Stimulated activated naive CD8-positive, alpha-beta T cell treated with anti-CD3 and anti-CD28 coated beads, Interleukin-15, amount 100 ng/mL, for 72 hours (primary cell): ENCODE results near the gene PLSCR4.

Source experiments
- ATAC-seq: fragments of 150-1000 bp; cut with Tn5 transposase; 2 replicates; pipeline ENCODE4 v1.10.0; 2021; ENCODE audit warnings: mild to moderate bottlenecking, moderate library complexity
- DNase-seq, 2 donors: peaks; one replicate each; pipeline ENCODE4 v3.0.0; 2021 to 2022
- H3K27ac Mint-ChIP-seq, 2 donors: one replicate each; pipeline ENCODE4 v1.8.0; 2022; ENCODE audit warnings: mild to moderate bottlenecking in 2 of 2, mixed read lengths in 2 of 2, moderate library complexity in 2 of 2
- H3K27me3 Mint-ChIP-seq: one replicate; pipeline ENCODE4 v1.8.0; 2022; ENCODE audit warnings: mixed read lengths
- H3K4me1 Mint-ChIP-seq: one replicate; pipeline ENCODE4 v1.8.0; 2022; ENCODE audit warnings: mild to moderate bottlenecking, mixed read lengths
- H3K4me3 Mint-ChIP-seq, 2 donors: one replicate each; pipeline ENCODE4 v1.8.0; 2022; ENCODE audit warnings: mild to moderate bottlenecking in 2 of 2, mixed read lengths in 2 of 2, moderate library complexity in 1 of 2
- H3K9me3 Mint-ChIP-seq, 2 donors: one replicate each; pipeline ENCODE4 v1.8.0; 2022; ENCODE audit warnings: mixed read lengths in 2 of 2

PLSCR4 gene

DNA sequence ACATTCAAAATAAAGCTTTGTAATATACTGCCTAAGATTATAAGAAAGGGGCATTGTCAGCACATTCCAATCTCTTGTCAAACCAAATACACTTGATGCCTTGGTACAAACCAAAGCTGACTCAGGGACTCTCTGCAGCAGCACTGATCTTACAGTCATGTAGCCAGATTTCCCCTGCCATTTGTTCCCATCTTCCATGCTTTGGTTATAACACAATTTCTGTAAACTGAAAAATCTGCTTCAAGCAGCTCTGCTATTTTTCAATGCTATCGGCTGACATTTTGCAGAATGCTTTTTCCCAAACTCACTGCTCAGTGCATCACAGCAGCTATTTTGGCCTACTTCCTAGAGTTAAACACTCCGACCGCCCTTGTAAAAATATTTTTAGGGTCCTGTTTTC lies 108.1 kb downstream of the PLSCR4 start:
- ATAC-seq (no peak), DNase-seq (no peak)
- Mint-ChIP-seq H3K9me3 (no peaks in the 10 kb centered on the region), H3K4me3 (no peak overlapping the region), H3K27ac (no peak overlapping the region), H3K4me1 (no peaks in the 10 kb centered on the region), H3K27me3 (no peaks in the 10 kb centered on the region)
